HG03432 (cell line): Measurements from ENCODE around the gene TPPP.

Experiments used
- ATAC-seq: cut with Tn5 transposase; IDR thresholded peaks from one replicate; pipeline ENCODE4 v1.9.1; 2021; ENCODE audit warnings: mild to moderate bottlenecking, moderate library complexity; ENCODE audit not compliant: unreplicated experiment

Gene TPPP

DNA sequence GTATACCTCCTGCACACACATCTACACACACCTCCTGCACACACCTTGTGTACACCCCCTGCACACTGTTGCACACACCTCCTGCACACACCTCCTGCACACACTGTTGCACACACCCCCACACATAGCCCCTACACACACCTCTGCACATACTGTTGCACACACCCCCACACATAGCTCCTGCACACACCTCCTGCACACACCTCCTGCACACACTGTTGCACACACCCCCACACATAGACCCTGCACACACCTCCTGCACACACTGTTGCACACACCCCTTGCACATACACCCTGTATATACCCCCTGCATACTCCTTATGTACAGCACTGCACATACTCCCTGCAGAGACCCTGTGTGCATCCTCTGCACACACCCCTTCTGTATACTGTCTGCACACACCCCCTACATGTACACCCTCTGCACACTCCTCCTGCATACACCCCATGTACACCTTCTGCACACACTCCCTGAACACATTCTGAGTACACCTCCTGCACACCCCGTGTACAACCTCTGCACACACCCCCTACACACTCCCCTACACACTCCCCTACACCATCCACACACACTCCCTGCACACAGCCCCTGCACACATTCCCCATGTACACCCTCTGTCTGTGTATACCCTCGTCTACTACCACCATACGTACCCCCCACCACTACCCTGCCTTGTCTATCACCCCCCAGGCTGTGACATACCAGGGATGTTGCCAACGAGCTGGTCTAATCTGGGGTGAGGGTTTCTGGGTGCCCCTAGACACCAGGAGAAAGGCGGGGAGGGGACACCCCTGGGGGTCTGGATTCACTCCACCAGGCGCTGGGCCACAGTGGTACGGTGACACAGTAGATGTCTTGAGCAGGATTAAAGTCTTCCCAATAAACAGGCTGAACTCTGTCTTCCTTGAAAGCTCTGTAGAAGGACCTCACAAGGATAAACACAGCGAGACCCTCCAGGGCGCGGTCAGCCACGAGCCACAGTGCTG lies 82.1 kb downstream of the TPPP start:
- ATAC-seq = no peak

DNA sequence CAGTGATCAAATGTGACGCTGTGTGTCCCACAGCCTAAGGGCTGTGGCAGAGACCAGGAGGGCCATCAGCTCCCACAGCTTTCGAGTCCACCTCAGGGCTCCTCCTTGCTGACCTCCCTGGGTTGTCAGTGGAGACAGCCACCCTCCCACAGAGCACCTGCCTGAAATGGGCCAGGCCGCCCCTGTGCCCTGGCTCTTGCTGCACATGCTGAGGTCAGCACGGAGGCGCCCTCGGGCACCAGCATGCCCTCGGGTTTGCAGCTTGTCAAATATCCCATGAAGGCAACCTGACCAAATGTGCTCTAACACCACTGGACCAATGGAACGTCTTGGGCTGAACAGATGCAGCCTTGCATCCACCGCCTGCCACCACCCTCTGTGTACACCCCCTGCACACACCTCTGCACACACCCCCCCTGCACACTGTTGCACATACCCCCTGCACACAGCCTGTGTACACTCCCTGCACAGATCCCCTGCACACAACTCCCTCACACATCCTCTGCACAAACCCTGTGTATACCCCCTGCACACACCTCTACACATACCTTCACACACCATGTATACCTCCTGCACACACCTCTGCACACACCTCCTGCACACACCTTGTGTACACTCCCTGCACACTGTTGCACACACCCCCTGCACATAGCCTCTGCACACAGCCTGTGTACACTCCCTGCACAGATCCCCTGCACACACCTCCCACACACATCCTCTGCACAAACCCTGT lies 83.0 kb downstream of the TPPP start:
- ATAC-seq = no peak
